Keratinocyte (primary cell): ENCODE measurements around the gene VNN1. TPM values are rescaled to one million over a fixed set of nuclear protein-coding genes. Genes with fewer than 3 reads are reported as not detected.
"Not testable (repeated sequence)": the region's sequence is repeated elsewhere in the genome, so short reads cannot be mapped to it uniquely, and the experiment has no call there.

ENCODE experiments used
- DNase-seq: peaks from one replicate; pipeline ENCODE4 v3.0.0-alpha.2; 2011; ENCODE audit warnings: low read depth, missing footprints, low spot score
- FAIRE-seq: peaks from 2 replicates; lab custom pipeline; 2011; peaks lifted over from hg19 to GRCh38; lab: Jason Lieb, UNC
- H2AFZ ChIP-seq: 2 replicates; pipeline ENCODE4 v1.6.0; 2012; ENCODE audit warnings: low read length, control low read depth, inconsistent platforms; ENCODE audit not compliant: control insufficient read depth
- H3K27ac ChIP-seq: 2 replicates; pipeline ENCODE4 v1.5.1; 2011; ENCODE audit warnings: low read length; ENCODE audit not compliant: control insufficient read depth, insufficient read depth
- H3K27me3 ChIP-seq: 3 replicates; pipeline ENCODE4 v1.6.0; 2011; ENCODE audit warnings: low read length; ENCODE audit not compliant: control insufficient read depth, insufficient read depth; ENCODE audit errors: extremely low read depth
- H3K36me3 ChIP-seq, 2 experiments: 2 replicates in 1 of 2; 3 replicates in 1 of 2; pipeline ENCODE4 v1.5.1; 2011; ENCODE audit warnings: low read length in 2 of 2, mild to moderate bottlenecking in 1 of 2; ENCODE audit not compliant: control insufficient read depth in 2 of 2, insufficient read depth in 2 of 2; ENCODE audit errors: extremely low read depth in 1 of 2
- H3K4me1 ChIP-seq: 3 replicates; pipeline ENCODE4 v1.5.1; 2011; ENCODE audit warnings: low read length; ENCODE audit not compliant: control insufficient read depth, insufficient read depth; ENCODE audit errors: extremely low read depth
- H3K4me2 ChIP-seq: 3 replicates; pipeline ENCODE4 v1.6.0; 2011; ENCODE audit warnings: low read depth, low read length; ENCODE audit not compliant: control insufficient read depth, insufficient read depth; ENCODE audit errors: extremely low read depth
- H3K4me3 ChIP-seq, 3 experiments: fragments of 200-600 bp in 1 of 3; sonication (generic) in 1 of 3; 2 replicates in 2 of 3; 3 replicates in 1 of 3; pipeline ENCODE4 v1.5.1; 2011 to 2016; ENCODE audit warnings: low read length in 3 of 3, mild to moderate bottlenecking in 3 of 3, control low read depth in 2 of 3, inconsistent platforms in 1 of 3, low read depth in 1 of 3, mixed read lengths in 1 of 3, mixed run types in 1 of 3, moderate library complexity in 1 of 3; ENCODE audit not compliant: control insufficient read depth in 2 of 3, insufficient read depth in 2 of 3; ENCODE audit errors: extremely low read depth in 1 of 3
- H3K79me2 ChIP-seq: 2 replicates; pipeline ENCODE4 v1.6.0; 2012; ENCODE audit warnings: low read length; ENCODE audit not compliant: control insufficient read depth, insufficient read depth
- H3K9ac ChIP-seq: 3 replicates; pipeline ENCODE4 v1.6.0; 2011; ENCODE audit warnings: low read length; ENCODE audit not compliant: control insufficient read depth, insufficient read depth; ENCODE audit errors: extremely low read depth
- H3K9me1 ChIP-seq: 3 replicates; pipeline ENCODE4 v1.6.0; 2011; ENCODE audit warnings: low read length; ENCODE audit not compliant: control insufficient read depth, insufficient read depth; ENCODE audit errors: extremely low read depth
- H3K9me3 ChIP-seq: 2 replicates; pipeline ENCODE4 v1.5.1; 2012; ENCODE audit warnings: low read depth, low read length; ENCODE audit not compliant: control insufficient read depth
- H4K20me1 ChIP-seq: 3 replicates; pipeline ENCODE4 v1.6.0; 2011; ENCODE audit warnings: low read length; ENCODE audit not compliant: control insufficient read depth, insufficient read depth; ENCODE audit errors: extremely low read depth
- CTCF ChIP-seq, 3 experiments: IDR thresholded peaks in 1 of 3; conservative IDR thresholded peaks in 1 of 3; optimal IDR thresholded peaks in 1 of 3; 2 replicates in 2 of 3; 3 replicates in 1 of 3; pipeline versions ENCODE3 to v1.5.1; 2011; ENCODE audit warnings: low read length in 3 of 3, mild to moderate bottlenecking in 3 of 3, moderate library complexity in 2 of 3, control low read depth in 1 of 3, inconsistent platforms in 1 of 3; ENCODE audit not compliant: insufficient read depth in 2 of 3; ENCODE audit errors: extremely low read depth in 1 of 3
- EZH2 ChIP-seq: IDR thresholded peaks from one replicate; pipeline ENCODE4 v1.6.1; 2012; ENCODE audit warnings: inconsistent platforms, mild to moderate bottlenecking, low read length, moderate library complexity
- dilution Hi-C: fragments of 300-500 bp; cut with MboI; formaldehyde crosslinking; loops from one replicate; pipeline ENCODE4 v1.7.0; 2020; ENCODE audit warnings: low sequenced_read_pairs; ENCODE audit not compliant: extremely low pct_ligation_motif_present
- polyA plus RNA-seq, 5 experiments: library from polyadenylated mRNA; depleted of rRNA in 3 of 5; stranded (reverse) in 3 of 5; stranded (forward) in 1 of 5; unstranded in 1 of 5; fragments of >200 nt; gene quantifications; 1 replicate in 1 of 5; 2 replicates in 3 of 5; 3 replicates in 1 of 5; pipeline versions ENCODE4 v1.2.1 to v1.2.3, GENCODE V29; 2011 to 2012; ENCODE audit warnings: missing spikeins in 2 of 5, low read depth in 1 of 5, low replicate concordance in 1 of 5

VNN1 gene
- polyA plus RNA-seq, 1 donor (not counting 4 experiments of a cell fraction or from before 2014, with no cell fraction given), result 3.3 TPM

GRCh38 chr6:132648356-132648755 is 65.5 kb downstream of the VNN1 start:
- no peaks in the 10 kb centered on the region for H4K20me1 ChIP-seq
- no peak overlapping the region for H3K4me3 ChIP-seq
- peak; percentile 88 for FAIRE-seq
- H3K36me3 ChIP-seq, result no peaks in the 10 kb centered on the region
- H3K27ac ChIP-seq, result no peak overlapping the region
- no peaks in the 10 kb centered on the region for H3K4me1 ChIP-seq
- no peaks in the 10 kb centered on the region for H3K27me3 ChIP-seq
- no peaks in the 10 kb centered on the region for H3K9me3 ChIP-seq
- no peaks in the 10 kb centered on the region for H3K9me1 ChIP-seq
- dilution Hi-C loops, result no loop called here
- TF ChIP-seq EZH2, result no peak
- TF ChIP-seq CTCF (optimal IDR thresholded peaks at IDR 0.05 in 1 of 3, IDR thresholded peaks at IDR 0.05 in 1 of 3, conservative IDR thresholded peaks at IDR 0.05 in 1 of 3; ENCODE audit: extremely low read depth in 1 of 3, insufficient read depth in 2 of 3, low read length in 3 of 3), result no peak
- H3K79me2 ChIP-seq, result no peaks in the 10 kb centered on the region
- no peak overlapping the region for H3K9ac ChIP-seq
- peak; percentile 17 for DNase-seq
- no peak overlapping the region for H3K4me2 ChIP-seq
- no peak overlapping the region for H2AFZ ChIP-seq

- Histone ChIP-seq H4K20me1 (no peaks in the 10 kb centered on the region), H3K9me1 (no peaks in the 10 kb centered on the region), H3K9ac (no peak overlapping the region), H3K36me3 (no peaks in the 10 kb centered on the region), H2AFZ (no peak overlapping the region), H3K4me2 (no peak overlapping the region), H3K27ac (no peak overlapping the region), H3K4me3 (no peak overlapping the region), H3K4me1 (no peaks in the 10 kb centered on the region), H3K9me3 (no peaks in the 10 kb centered on the region), H3K79me2 (no peaks in the 10 kb centered on the region), H3K27me3 (no peaks in the 10 kb centered on the region)
- FAIRE-seq, result no peak
- no peak for TF ChIP-seq CTCF (optimal IDR thresholded peaks at IDR 0.05 in 1 of 3, IDR thresholded peaks at IDR 0.05 in 1 of 3, conservative IDR thresholded peaks at IDR 0.05 in 1 of 3; ENCODE audit: extremely low read depth in 1 of 3, insufficient read depth in 2 of 3, low read length in 3 of 3)
- no peak for TF ChIP-seq EZH2
- dilution Hi-C loops, result no loop called here
- no peak for DNase-seq
These were observed 70.3 kb downstream of the VNN1 start for GRCh38 chr6:132643547-132643946.

GRCh38 chr6:132637135-132637534 is 76.7 kb downstream of the VNN1 start:
- H3K79me2 ChIP-seq, H3K36me3 ChIP-seq, H4K20me1 ChIP-seq, H3K4me1 ChIP-seq, FAIRE-seq, DNase-seq, H3K9ac ChIP-seq, H3K4me2 ChIP-seq, H2AFZ ChIP-seq, H3K4me3 ChIP-seq, H3K9me3 ChIP-seq, dilution Hi-C loops, H3K27me3 ChIP-seq, H3K27ac ChIP-seq, H3K9me1 ChIP-seq: not testable (repeated sequence)

- H3K4me2 ChIP-seq, H3K27me3 ChIP-seq, dilution Hi-C loops, H3K4me1 ChIP-seq, H3K9ac ChIP-seq, H3K27ac ChIP-seq, FAIRE-seq, H3K36me3 ChIP-seq, DNase-seq, H3K9me3 ChIP-seq, H3K4me3 ChIP-seq, H3K79me2 ChIP-seq, H4K20me1 ChIP-seq, H2AFZ ChIP-seq, H3K9me1 ChIP-seq: not testable (repeated sequence)
These were observed 77.9 kb downstream of the VNN1 start for GRCh38 chr6:132635906-132636305.
